ENCODE measurements around the gene PWP2.
"Not testable (repeated sequence)": the region's sequence is repeated elsewhere in the genome, so short reads cannot be mapped to it uniquely, and the experiment has no call there.

GRCh38 chr21:44172741-44173140 is 65.5 kb downstream of the PWP2 start:
- not testable (repeated sequence) for TF ChIP-seq CHD1 (IDR thresholded peaks at IDR 0.05; ENCODE audit: low read depth, low read length); CEBPB (IDR thresholded peaks at IDR 0.05; ENCODE audit: low read depth, low read length); CTCF (conservative IDR thresholded peaks at IDR 0.05; ENCODE audit: low read depth, low read length); RAD21 (IDR thresholded peaks at IDR 0.05; ENCODE audit: low read length); SMC3 (IDR thresholded peaks at IDR 0.05; ENCODE audit: low read depth, low read length); USF2 (IDR thresholded peaks at IDR 0.05; ENCODE audit: low read depth, low read length); POLR2A (IDR thresholded peaks at IDR 0.05; ENCODE audit: low read depth, low read length); MXI1 (IDR thresholded peaks at IDR 0.05; ENCODE audit: borderline replicate concordance, low read depth, low read length); RCOR1 (IDR thresholded peaks at IDR 0.05; ENCODE audit: insufficient replicate concordance, low read length); MAFK (IDR thresholded peaks at IDR 0.05; ENCODE audit: low read depth, low read length); ELK1 (IDR thresholded peaks at IDR 0.05; ENCODE audit: borderline replicate concordance, low read depth, low read length); FOS (IDR thresholded peaks at IDR 0.05; ENCODE audit: low read depth, low read length); MAZ (IDR thresholded peaks at IDR 0.05; ENCODE audit: borderline replicate concordance, low read depth, low read length)

All from IMR-90 (cell line).